K562 (cell line): ENCODE results near the gene BIVM. TPM values are rescaled to one million over a fixed set of nuclear protein-coding genes. Genes with fewer than 3 reads are reported as not detected.

Experiments used
- ATAC-seq: fragments of 200-7000 bp; cut with Tn5 transposase; 3 replicates; pipeline ENCODE4 v1.9.1; 2020; ENCODE audit warnings: moderate library complexity
- BruUV-seq: library from RNA; stranded (reverse); fragments of 400-500 nt; replicated peaks from 2 replicates; lab custom pipeline; 2021; lab: Mats Ljungman, UMichigan
- CTCF ChIA-PET: fragments of 300-600 bp; formaldehyde crosslinking; extraction: SDS; loops from one replicate; lab custom pipeline; 2021; ENCODE audit warnings: low intra/inter-chr PET ratio; lab: Yijun Ruan, JAX
- POLR2A ChIA-PET: fragments of 300-600, 350-650 bp; sonication (Branson Sonifier 250); formaldehyde crosslinking; extraction: SDS; loops from one replicate; lab custom pipeline; 2021; ENCODE audit warnings: antibody characterized with exemption, inconsistent platforms; lab: Yijun Ruan, JAX
- DNase-seq, 4 experiments: peaks; one replicate each; pipeline versions ENCODE4 v3.0.0 to v3.0.0-alpha.2; 2011 to 2018; ENCODE audit warnings: low spot score in 3 of 4, mixed read lengths in 3 of 4; ENCODE audit errors: extremely low read depth in 1 of 4
- FAIRE-seq: peaks from 2 replicates; lab custom pipeline; 2011; peaks lifted over from hg19 to GRCh38; lab: Jason Lieb, UNC
- H2AFZ ChIP-seq: 2 replicates; pipeline ENCODE4 v1.6.0; 2011; ENCODE audit warnings: low read depth, low read length, control low read depth, inconsistent platforms
- H3K27ac ChIP-seq: fragments of 200-600 bp; 3 replicates; pipeline ENCODE4 v1.8.0; 2011; ENCODE audit warnings: low read depth, mild to moderate bottlenecking, control low read depth, inconsistent platforms, low read length, moderate library complexity, mixed read lengths; ENCODE audit errors: extremely low read depth
- H3K27me3 ChIP-seq, 2 experiments: fragments of 300-600 bp in 1 of 2; 2 replicates in 1 of 2; 3 replicates in 1 of 2; pipeline versions ENCODE4 v1.6.0 to v1.8.0; 2011; ENCODE audit warnings: inconsistent platforms in 2 of 2, low read length in 2 of 2, mild to moderate bottlenecking in 1 of 2, mixed read lengths in 1 of 2, moderate library complexity in 1 of 2; ENCODE audit not compliant: control insufficient read depth in 2 of 2, insufficient read depth in 2 of 2
- H3K36me3 ChIP-seq: fragments of 300-600 bp; 3 replicates; pipeline ENCODE4 v1.8.0; 2011; ENCODE audit warnings: mild to moderate bottlenecking, low read length, inconsistent platforms; ENCODE audit not compliant: control insufficient read depth, insufficient read depth
- H3K4me1 ChIP-seq, 2 experiments: fragments of 200-600 bp in 1 of 2; replicated peaks in 1 of 2; 2 replicates in 1 of 2; 3 replicates in 1 of 2; pipeline versions ENCODE4 v1.5.1 to v1.8.0; 2011; ENCODE audit warnings: inconsistent platforms in 2 of 2, low read length in 2 of 2, mild to moderate bottlenecking in 1 of 2, mixed read lengths in 1 of 2, moderate library complexity in 1 of 2; ENCODE audit not compliant: control insufficient read depth in 2 of 2, insufficient read depth in 2 of 2
- H3K4me2 ChIP-seq: 2 replicates; pipeline ENCODE4 v1.6.1; 2011; ENCODE audit warnings: low read length, control low read depth, inconsistent platforms, mixed read lengths; ENCODE audit not compliant: insufficient read depth
- H3K4me3 ChIP-seq: fragments of 200-600 bp; sonication (generic), shearing (Covaris generic); 2 replicates; pipeline ENCODE4 v1.5.1; 2016; ENCODE audit warnings: control low read depth, inconsistent platforms
- H3K79me2 ChIP-seq: fragments of 200-600 bp; 3 replicates; pipeline ENCODE4 v1.8.0; 2011; ENCODE audit warnings: low read length, inconsistent platforms; ENCODE audit not compliant: control insufficient read depth, insufficient read depth
- H3K9ac ChIP-seq, 2 experiments: 2 replicates each; pipeline versions ENCODE4 v1.6.0 to v1.6.1; 2011; ENCODE audit warnings: low read depth in 2 of 2, low read length in 2 of 2, control low read depth in 1 of 2, inconsistent platforms in 1 of 2, mild to moderate bottlenecking in 1 of 2, mixed read lengths in 1 of 2; ENCODE audit not compliant: insufficient read depth in 1 of 2
- H3K9me1 ChIP-seq: one replicate; pipeline ENCODE4 v1.6.0; 2011; ENCODE audit warnings: inconsistent platforms, mild to moderate bottlenecking, low read length, moderate library complexity; ENCODE audit not compliant: control insufficient read depth, insufficient read depth
- H3K9me3 ChIP-seq: replicated peaks from 2 replicates; pipeline ENCODE4 v1.5.1; 2011; ENCODE audit warnings: low read depth, low read length, inconsistent platforms; ENCODE audit not compliant: control insufficient read depth, insufficient read depth
- H4K20me1 ChIP-seq: replicated peaks from 2 replicates; pipeline ENCODE4 v1.6.1; 2011; ENCODE audit warnings: low read length, inconsistent platforms, mixed read lengths; ENCODE audit not compliant: control insufficient read depth, insufficient read depth
- ATF7 ChIP-seq: fragments of 450-650 bp; IDR thresholded peaks from 2 replicates; pipeline ENCODE4 v1.7.1; 2014; ENCODE audit warnings: mild to moderate bottlenecking, moderate library complexity
- POLR2B ChIP-seq: fragments of 450-650 bp; IDR thresholded peaks from 2 replicates; pipeline ENCODE4 v1.6.1; 2018; ENCODE audit warnings: low read depth; ENCODE audit not compliant: partially characterized antibody
- ZNF121 ChIP-seq: sonication (generic); formaldehyde crosslinking; conservative IDR thresholded peaks from 2 replicates; pipeline ENCODE4 v1.8.0; 2022; ENCODE audit warnings: missing genetic modification reagents
- ZNF766 ChIP-seq: fragments of 200-800 bp; sonication (Bioruptor generic); conservative IDR thresholded peaks from 2 replicates; pipeline ENCODE4 v1.6.1; 2016; ENCODE audit warnings: missing genetic modification characterization, missing compliant biosample characterization
- WGBS: fragments of 100-300 bp; shearing (Covaris generic); methylation state at CpG from one replicate; pipeline ENCODE4 v1.1.6; 2016; ENCODE audit warnings: low coverage, mixed read lengths; ENCODE audit not compliant: insufficient coverage; ENCODE audit errors: missing lambda C conversion rate; 5-methylcytosine and 5-hydroxymethylcytosine counted together
- in situ Hi-C: fragments of 300-500 bp; cut with MboI; formaldehyde crosslinking; loops from 4 replicates; pipeline ENCODE4 v1.15.0; 2018; ENCODE audit warnings: inconsistent platforms, mixed read lengths
- intact Hi-C: fragments of 100-400 bp; cut with micrococcal nuclease; formaldehyde crosslinking; loops from 2 replicates; pipeline ENCODE4 v1.14.2; 2022
- polyA plus RNA-seq, 8 experiments: library from polyadenylated mRNA; depleted of rRNA in 4 of 8; stranded (reverse) in 5 of 8; unstranded in 3 of 8; fragments of >200 nt; fragmentation: Nextera tagmentation in 2 of 8; fragmentation: Illumina TruSeq in 1 of 8; extraction: Ambion mirVana in 2 of 8; extraction: Trizol in 1 of 8; gene quantifications; 2 replicates each; pipeline versions ENCODE4 v1.2.1 to v1.2.3, GENCODE V29; 2011 to 2014; ENCODE audit warnings: inconsistent platforms in 1 of 8, missing spikeins in 1 of 8
- total RNA-seq, 7 experiments: library from RNA; depleted of rRNA in 6 of 7; stranded (reverse); fragments of >200 nt in 6 of 7; fragmentation: Illumina TruSeq in 2 of 7; extraction: Trizol in 2 of 7; gene quantifications; 2 replicates each; pipeline versions ENCODE4 v1.2.1 to v1.2.3, GENCODE V29; 2011 to 2021; ENCODE audit warnings: low replicate concordance in 1 of 7
- TF ChIP-seq, protein P1 (sequence below): fragments of 450-650 bp; formaldehyde crosslinking; IDR thresholded peaks from 2 replicates; pipeline ENCODE4 v1.4.0; 2022; ENCODE audit warnings: mild to moderate bottlenecking, moderate library complexity

BIVM gene
- total and polyA plus RNA-seq, 9 of the 15 experiments (the other 6 are each of a cell fraction or from before 2014, with no cell fraction given): 3.6 to 23.1 (median 16.8) TPM

DNA sequence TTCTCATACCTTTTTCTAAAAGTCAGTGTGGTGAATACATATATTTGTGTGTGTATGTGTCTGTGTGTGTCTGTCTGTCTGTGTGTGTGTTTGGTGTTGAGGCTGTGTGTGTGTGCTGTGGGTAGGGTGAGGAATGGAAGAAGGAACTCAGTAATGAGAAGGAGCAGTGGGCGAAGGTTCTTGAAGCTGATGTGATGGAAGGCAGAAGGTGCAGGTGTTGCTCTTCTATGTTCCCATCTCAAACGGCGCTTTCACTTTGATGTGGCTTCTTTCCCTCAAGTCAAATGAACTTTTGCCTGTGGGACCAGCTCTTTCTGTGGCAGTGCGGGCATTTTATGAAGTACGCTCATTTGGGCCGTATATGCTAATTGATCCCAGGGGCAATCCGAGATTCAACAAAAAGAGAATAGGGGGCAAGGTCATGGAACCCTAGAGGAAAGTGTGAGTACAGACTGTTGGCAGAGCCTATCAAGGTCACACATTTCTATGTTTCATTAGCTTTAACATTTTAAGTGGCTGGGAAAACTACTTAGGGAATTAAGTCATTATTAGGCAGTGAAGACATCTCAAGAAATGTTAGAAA lies 15.2 kb downstream of the BIVM start:
- no TSS peak for BruUV-seq
- TF ChIP-seq ATF7 (no peak), ZNF766 (CRISPR knock-in tag) (no peak), ZNF121 (CRISPR knock-in tag) (no peak), POLR2B (no peak)
- TF ChIP-seq, protein P1, sequence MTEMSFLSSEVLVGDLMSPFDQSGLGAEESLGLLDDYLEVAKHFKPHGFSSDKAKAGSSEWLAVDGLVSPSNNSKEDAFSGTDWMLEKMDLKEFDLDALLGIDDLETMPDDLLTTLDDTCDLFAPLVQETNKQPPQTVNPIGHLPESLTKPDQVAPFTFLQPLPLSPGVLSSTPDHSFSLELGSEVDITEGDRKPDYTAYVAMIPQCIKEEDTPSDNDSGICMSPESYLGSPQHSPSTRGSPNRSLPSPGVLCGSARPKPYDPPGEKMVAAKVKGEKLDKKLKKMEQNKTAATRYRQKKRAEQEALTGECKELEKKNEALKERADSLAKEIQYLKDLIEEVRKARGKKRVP (CRISPR knock-in tag): no peak
- peaks cover 40% of the 10 kb centered on the region; the same call in 2 of the 3 replicates for H3K36me3 ChIP-seq
- POLR2A ChIA-PET: interaction anchor here (0.9 kb wide), 1 partner anchor 12 kb away, joined by 5 read pairs; no protein-coding TSS in a partner anchor
- intact Hi-C loops: no loop called here
- DNase-seq (no peak), FAIRE-seq (no peak), ATAC-seq (no peak)
- H3K4me3 ChIP-seq: no peak overlapping the region
- CTCF ChIA-PET: no interaction called here
- peaks cover 3% of the 10 kb centered on the region for H3K9me1 ChIP-seq
- H3K4me1 ChIP-seq: no peaks in the 10 kb centered on the region
- H4K20me1 ChIP-seq: no peaks in the 10 kb centered on the region
- H3K27ac ChIP-seq: no peak overlapping the region
- peaks cover 38% of the 10 kb centered on the region for H3K79me2 ChIP-seq
- no peaks in the 10 kb centered on the region for H3K27me3 ChIP-seq
- no peak overlapping the region for H3K9ac ChIP-seq
- in situ Hi-C loops: no loop called here
- no peak overlapping the region for H3K4me2 ChIP-seq
- no peak overlapping the region for H2AFZ ChIP-seq
- 95% methylated on average over 4 of the region's 7 CpGs for WGBS
- 0 out of 2 replicates have a peak, but pooled peaks cover 3% of the 10 kb centered on the region for H3K9me3 ChIP-seq
